ENCODE data around the gene AUTS2. TPM values are rescaled to one million over a fixed set of nuclear protein-coding genes. Genes with fewer than 3 reads are reported as not detected.

Gene AUTS2
- total and polyA plus RNA-seq, 2 experiments from 2014 or later, result 32.0 to 91.0 TPM

- no peaks in the 10 kb centered on the region for H3F3A ChIP-seq (replicated peaks; ENCODE audit: low read depth)
- no peaks in the 10 kb centered on the region for H3K27me3 ChIP-seq (ENCODE audit: insufficient read depth)
- H4K20me1 ChIP-seq (replicated peaks; ENCODE audit: insufficient read depth), result no peaks in the 10 kb centered on the region
- no peak overlapping the region for H3K27ac ChIP-seq (ENCODE audit: low read depth)
- H3K27ac Mint-ChIP-seq, result no peak overlapping the region
- no peak overlapping the region for H2AFZ ChIP-seq
- H3K4me2 ChIP-seq, result no peak overlapping the region
- H3K4me1 ChIP-seq (ENCODE audit: insufficient read depth), result peaks cover 15% of the 10 kb centered on the region; the same call in 1 of the 2 replicates
- H3K4me1 Mint-ChIP-seq, result peaks cover 17% of the 10 kb centered on the region
- H3K36me3 ChIP-seq (ENCODE audit: insufficient read depth), result no peaks in the 10 kb centered on the region
- no peaks in the 10 kb centered on the region for H3K27me3 Mint-ChIP-seq (ENCODE audit: insufficient read depth, low read depth, poor library complexity)
- DNase-seq (ENCODE audit: low spot score) (no peak), ATAC-seq (no peak)
- no peak overlapping the region for H3K4me3 Mint-ChIP-seq
- H3K36me3 Mint-ChIP-seq (ENCODE audit: low read depth), result no peaks in the 10 kb centered on the region
- no peak overlapping the region for H3K4me3 ChIP-seq
- H3K9me3 Mint-ChIP-seq, result no peaks in the 10 kb centered on the region
- H3K9me2 ChIP-seq (ENCODE audit: insufficient read depth), result no peaks in the 10 kb centered on the region
- no peaks in the 10 kb centered on the region for H3K79me2 ChIP-seq (replicated peaks; ENCODE audit: insufficient read depth)
- TF ChIP-seq NANOG (IDR thresholded peaks at IDR 0.05; ENCODE audit: borderline replicate concordance) (no peak), ZNF331 (CRISPR knock-in tag; IDR thresholded peaks at IDR 0.05; ENCODE audit: low read depth) (no peak), EZH2phosphoT487 (IDR thresholded peaks at IDR 0.05; ENCODE audit: unreplicated experiment) (no peak), ZNF114 (CRISPR knock-in tag; IDR thresholded peaks at IDR 0.05) (no peak), CREB1 (CRISPR knock-in tag; IDR thresholded peaks at IDR 0.05; ENCODE audit: low read depth) (no peak), CTCF (conservative IDR thresholded peaks at IDR 0.05; ENCODE audit: low read depth in 2 of 2) (no peak), EZH2 (IDR thresholded peaks at IDR 0.05; ENCODE audit: low read depth, unreplicated experiment) (no peak), POLR2AphosphoS5 (IDR thresholded peaks at IDR 0.05; ENCODE audit: low read depth) (no peak), ZNF462 (CRISPR knock-in tag; IDR thresholded peaks at IDR 0.05) (no peak), JUNB (IDR thresholded peaks at IDR 0.05; ENCODE audit: unreplicated experiment) (no peak), ETS1 (IDR thresholded peaks at IDR 0.05) (no peak), STAT1 (IDR thresholded peaks at IDR 0.05; ENCODE audit: unreplicated experiment) (no peak)
- TF ChIP-seq, protein P1, sequence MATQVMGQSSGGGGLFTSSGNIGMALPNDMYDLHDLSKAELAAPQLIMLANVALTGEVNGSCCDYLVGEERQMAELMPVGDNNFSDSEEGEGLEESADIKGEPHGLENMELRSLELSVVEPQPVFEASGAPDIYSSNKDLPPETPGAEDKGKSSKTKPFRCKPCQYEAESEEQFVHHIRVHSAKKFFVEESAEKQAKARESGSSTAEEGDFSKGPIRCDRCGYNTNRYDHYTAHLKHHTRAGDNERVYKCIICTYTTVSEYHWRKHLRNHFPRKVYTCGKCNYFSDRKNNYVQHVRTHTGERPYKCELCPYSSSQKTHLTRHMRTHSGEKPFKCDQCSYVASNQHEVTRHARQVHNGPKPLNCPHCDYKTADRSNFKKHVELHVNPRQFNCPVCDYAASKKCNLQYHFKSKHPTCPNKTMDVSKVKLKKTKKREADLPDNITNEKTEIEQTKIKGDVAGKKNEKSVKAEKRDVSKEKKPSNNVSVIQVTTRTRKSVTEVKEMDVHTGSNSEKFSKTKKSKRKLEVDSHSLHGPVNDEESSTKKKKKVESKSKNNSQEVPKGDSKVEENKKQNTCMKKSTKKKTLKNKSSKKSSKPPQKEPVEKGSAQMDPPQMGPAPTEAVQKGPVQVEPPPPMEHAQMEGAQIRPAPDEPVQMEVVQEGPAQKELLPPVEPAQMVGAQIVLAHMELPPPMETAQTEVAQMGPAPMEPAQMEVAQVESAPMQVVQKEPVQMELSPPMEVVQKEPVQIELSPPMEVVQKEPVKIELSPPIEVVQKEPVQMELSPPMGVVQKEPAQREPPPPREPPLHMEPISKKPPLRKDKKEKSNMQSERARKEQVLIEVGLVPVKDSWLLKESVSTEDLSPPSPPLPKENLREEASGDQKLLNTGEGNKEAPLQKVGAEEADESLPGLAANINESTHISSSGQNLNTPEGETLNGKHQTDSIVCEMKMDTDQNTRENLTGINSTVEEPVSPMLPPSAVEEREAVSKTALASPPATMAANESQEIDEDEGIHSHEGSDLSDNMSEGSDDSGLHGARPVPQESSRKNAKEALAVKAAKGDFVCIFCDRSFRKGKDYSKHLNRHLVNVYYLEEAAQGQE (IDR thresholded peaks at IDR 0.05; ENCODE audit: unreplicated experiment), result no peak
Measured at GRCh38 chr7:70322856-70323255, 724.6 kb downstream of the AUTS2 start.

Measured in GM23338 (cell line).